ENCODE data around the gene KRT17.
"Not testable (repeated sequence)": the region's sequence is repeated elsewhere in the genome, so short reads cannot be mapped to it uniquely, and the experiment has no call there.

Gene KRT17

DNA sequence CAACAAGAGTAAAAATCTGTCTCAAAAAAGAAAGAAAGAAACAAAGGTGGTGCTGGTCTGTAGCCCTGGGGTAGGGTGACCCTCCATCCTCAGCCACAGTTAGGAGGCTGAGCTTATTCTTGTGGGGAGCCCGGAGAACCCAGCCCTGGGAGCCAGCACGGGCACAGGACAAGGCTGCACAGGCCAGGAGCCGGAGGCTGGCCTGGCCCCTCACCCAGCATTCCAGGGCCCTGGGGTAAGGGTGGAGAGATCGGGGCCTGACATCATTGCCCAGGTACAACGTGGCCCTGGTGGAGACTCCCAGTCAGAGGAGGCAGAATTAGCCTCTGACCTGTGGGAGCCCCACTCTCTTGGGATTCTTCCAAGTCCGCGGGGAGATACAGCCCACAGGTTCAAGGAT lies 10.3 kb upstream of the KRT17 start:
- no peak for DNase-seq (ENCODE audit: insufficient read length, low spot score)
- FAIRE-seq, result no peak
- TF ChIP-seq POLR2A (IDR thresholded peaks at IDR 0.05; ENCODE audit: low read depth, low read length), result no peak

DNA sequence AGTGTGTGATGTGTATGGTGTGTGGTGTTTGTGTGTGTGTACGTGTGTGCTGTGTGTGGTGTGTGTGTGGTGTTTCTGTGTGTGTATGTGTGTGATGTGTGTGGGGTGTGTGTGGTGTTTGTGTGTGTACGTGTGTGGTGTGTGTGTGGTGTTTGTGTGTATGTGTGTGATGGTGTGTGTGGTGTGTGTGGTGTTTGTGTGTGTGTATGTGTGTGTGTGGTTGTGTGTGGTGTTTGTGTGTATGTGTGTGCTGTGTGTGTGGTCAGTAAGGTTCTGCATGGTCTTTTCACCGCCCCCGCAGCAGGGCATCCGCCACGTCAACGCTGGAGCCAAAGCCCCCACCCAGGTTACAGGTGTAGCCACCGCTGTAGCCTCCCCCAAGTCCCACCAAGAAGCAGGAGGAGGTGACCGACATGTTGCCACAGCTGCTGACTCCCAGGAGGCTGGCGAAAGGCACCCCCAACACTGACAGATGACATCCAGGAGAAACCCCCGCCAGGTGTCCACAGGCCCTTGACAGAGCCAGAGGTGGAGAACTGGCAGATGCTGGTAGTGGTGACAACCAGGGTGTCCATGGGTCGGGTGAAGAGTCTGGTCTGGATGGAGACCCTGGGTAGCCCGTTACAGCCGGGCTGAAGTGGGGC lies 9.3 kb upstream of the KRT17 start:
- DNase-seq (ENCODE audit: insufficient read length, low spot score), result no peak
- no peak for FAIRE-seq
- TF ChIP-seq POLR2A (IDR thresholded peaks at IDR 0.05; ENCODE audit: low read depth, low read length), result no peak

GRCh38 chr17:41632482-41633105 lies 8.2 kb upstream of the KRT17 start:
- FAIRE-seq (no peak), DNase-seq (ENCODE audit: insufficient read length, low spot score) (no peak)
- TF ChIP-seq POLR2A (IDR thresholded peaks at IDR 0.05; ENCODE audit: low read depth, low read length), result no peak

DNA sequence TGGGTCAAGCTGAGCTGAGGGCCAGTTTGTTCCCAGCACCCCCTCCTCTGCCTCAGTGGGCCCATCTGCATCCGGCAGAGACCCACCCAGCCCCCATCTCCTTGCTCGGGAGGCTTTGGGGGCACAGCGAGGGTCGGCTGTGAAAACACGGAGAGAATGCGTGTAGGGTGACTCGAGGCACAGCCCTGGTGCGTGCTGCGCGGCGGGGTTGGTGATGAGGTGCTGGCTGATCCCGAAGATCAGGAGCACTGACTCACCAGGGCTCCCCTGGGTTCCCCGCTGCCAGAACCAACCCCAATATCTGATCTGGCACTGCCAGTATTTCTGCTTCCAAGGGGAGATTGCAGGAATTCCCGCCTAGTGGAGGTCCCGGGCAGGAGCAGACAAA lies 7.5 kb upstream of the KRT17 start:
- no peak for DNase-seq (ENCODE audit: insufficient read length, low spot score)
- TF ChIP-seq POLR2A (IDR thresholded peaks at IDR 0.05; ENCODE audit: low read depth, low read length), result no peak
- no peak for FAIRE-seq

DNA sequence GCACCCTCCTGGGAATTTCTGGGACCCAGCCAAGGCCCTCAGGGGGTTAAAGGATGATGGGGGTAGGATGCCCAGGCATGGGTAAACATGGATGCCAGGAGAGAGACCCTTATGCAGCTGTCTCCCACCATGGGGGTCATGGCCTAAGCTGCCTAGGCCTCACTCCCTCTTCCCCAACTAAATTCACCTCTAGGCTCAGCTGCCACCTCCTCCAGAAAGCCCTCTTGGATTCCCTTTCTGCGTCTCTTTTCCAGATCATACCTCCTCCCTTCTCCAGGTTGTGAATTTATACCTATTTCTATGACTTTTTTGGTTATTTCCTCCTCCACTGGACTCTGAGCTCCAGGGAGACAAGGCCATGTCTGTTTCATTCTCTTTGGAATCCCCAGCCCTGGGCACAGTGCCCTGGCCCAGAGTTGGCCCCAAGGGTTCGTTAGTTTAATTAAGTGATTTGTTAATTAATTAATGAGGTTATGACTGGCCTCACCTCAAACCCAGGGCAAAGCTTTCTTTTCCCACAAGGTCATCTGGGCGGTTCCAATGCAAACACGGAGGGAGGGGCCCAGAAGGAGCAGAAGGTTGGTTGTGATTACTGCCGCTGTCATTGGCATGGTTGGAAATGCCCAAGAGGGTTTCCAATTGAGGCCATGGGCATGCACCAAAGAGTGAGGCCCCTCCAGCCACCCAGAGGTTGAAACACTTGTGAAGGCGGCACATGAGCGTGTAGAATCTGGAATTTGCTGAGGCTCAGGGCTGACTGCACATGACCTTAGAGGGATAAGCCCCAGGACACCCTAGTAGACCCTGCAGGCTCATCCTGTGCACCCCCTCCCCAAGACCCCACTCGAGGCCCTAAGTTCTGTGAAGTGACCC lies 6.9 kb upstream of the KRT17 start:
- no peak for DNase-seq (ENCODE audit: insufficient read length, low spot score)
- no peak for TF ChIP-seq POLR2A (IDR thresholded peaks at IDR 0.05; ENCODE audit: low read depth, low read length)

GRCh38 chr17:41629826-41630670 lies 5.7 kb upstream of the KRT17 start:
- FAIRE-seq (no peak), DNase-seq (ENCODE audit: insufficient read length, low spot score) (no peak)
- no peak for TF ChIP-seq POLR2A (IDR thresholded peaks at IDR 0.05; ENCODE audit: low read depth, low read length)

More for the DNA sequence above, 6.9 kb upstream of the KRT17 start:
- FAIRE-seq, result no peak

- FAIRE-seq, result no peak
- DNase-seq (ENCODE audit: insufficient read length, low spot score), result no peak
Measured at GRCh38 chr17:41629316-41629715, 4.9 kb upstream of the KRT17 start.

DNA sequence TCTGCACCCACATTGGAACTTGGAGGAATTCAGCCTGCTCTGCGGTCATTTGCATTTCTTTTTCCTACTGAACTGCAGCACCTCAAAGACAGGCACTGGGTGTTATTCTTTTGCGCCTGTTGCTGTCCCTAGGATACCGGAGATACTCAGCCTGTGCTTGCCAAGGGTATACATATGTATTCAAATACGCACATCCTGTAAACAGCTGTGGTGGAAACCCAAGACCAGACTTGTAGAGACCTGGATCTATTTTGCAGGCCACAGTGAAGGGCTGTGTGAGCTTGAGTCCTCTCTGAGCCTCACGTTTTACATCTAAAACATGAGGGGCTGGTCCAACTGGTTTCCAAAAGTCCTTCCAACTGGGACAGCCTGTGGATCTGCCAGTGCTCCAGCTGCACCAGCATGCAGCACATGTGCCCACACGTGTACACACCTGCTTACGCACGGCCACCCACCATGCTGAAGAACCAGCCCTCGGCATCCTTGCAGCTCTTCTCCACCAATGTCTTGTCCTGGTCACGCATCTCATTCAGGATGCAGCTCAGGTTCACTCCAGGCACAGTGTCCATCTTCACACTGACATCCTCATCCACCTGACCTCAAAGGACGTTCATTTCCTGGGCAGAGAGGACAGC lies 4.4 kb upstream of the KRT17 start:
- not testable (repeated sequence) for FAIRE-seq

More at GRCh38 chr17:41629316-41629715, 4.9 kb upstream of the KRT17 start:
- no peak for TF ChIP-seq POLR2A (IDR thresholded peaks at IDR 0.05; ENCODE audit: low read depth, low read length)

GRCh38 chr17:41628073-41628370 lies 3.6 kb upstream of the KRT17 start:
- not testable (repeated sequence) for DNase-seq (ENCODE audit: insufficient read length, low spot score); FAIRE-seq

More for the DNA sequence above, 4.4 kb upstream of the KRT17 start:
- not testable (repeated sequence) for DNase-seq (ENCODE audit: insufficient read length, low spot score)

DNA sequence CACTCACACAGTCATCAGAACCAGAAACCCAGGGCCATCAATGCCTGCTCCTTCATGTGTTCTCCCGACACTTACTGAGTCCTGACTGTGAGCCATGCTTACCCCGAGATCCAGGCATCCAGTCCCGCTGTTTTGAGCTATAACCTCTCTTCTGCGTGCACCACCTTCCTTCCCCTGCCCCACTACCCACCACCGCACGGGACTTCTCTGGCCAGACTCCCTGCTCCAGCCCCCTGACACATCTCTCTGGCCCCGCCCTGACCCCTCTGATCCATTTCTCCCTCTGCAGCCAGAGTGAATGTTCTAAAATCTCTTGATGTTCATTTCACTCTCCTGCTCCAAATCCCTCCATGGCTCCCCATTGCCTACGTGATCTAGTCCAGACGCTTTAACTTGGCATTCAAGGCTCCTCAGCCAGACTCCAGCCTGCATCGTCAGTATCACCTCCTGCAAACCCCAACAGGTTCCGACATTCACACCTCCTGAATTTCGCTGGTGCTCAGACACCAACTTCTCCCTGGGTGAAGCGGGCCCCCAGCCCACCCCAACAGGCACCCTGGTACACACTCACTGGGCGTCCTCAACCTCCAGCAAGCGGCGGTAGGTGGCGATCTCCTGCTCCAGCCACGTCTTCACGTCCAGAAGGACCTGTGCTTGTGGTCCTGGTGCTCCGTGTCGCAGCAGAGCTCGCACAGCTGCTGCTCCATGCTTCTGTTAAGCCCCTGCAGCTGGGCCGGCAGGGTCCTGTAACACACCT lies 3.1 kb upstream of the KRT17 start:
- DNase-seq (ENCODE audit: insufficient read length, low spot score), result no peak
- no peak for TF ChIP-seq POLR2A (IDR thresholded peaks at IDR 0.05; ENCODE audit: low read depth, low read length)
- FAIRE-seq, result no peak

- not testable (repeated sequence) for FAIRE-seq; DNase-seq (ENCODE audit: insufficient read length, low spot score)
Measured at GRCh38 chr17:41626914-41627295, 2.5 kb upstream of the KRT17 start.

GRCh38 chr17:41626028-41626913 lies 1.9 kb upstream of the KRT17 start:
- not testable (repeated sequence) for FAIRE-seq

More at GRCh38 chr17:41626028-41626913, 1.9 kb upstream of the KRT17 start:
- not testable (repeated sequence) for DNase-seq (ENCODE audit: insufficient read length, low spot score)

All from H54 (cell line).